Endothelial cell of umbilical vein (primary cell): ENCODE data around the gene SPIB.

Experiments
- CTCF ChIP-seq, 2 donors: IDR thresholded peaks; 1 replicate in 1 of 2; 2 replicates in 1 of 2; pipeline ENCODE4 v1.5.1; 2011; ENCODE audit warnings: low read length in 2 of 2, mild to moderate bottlenecking in 2 of 2, moderate library complexity in 2 of 2, control low read depth in 1 of 2, inconsistent platforms in 1 of 2, low read depth in 1 of 2; ENCODE audit not compliant: insufficient read depth in 1 of 2; ENCODE audit errors: extremely low read depth in 1 of 2
- EZH2 ChIP-seq: IDR thresholded peaks from 2 replicates; pipeline ENCODE4 v1.6.1; 2012; ENCODE audit warnings: borderline replicate concordance, low read depth, mild to moderate bottlenecking, moderate library complexity, low read length, inconsistent platforms; ENCODE audit not compliant: severe bottlenecking
- GATA2 ChIP-seq: IDR thresholded peaks from 2 replicates; pipeline ENCODE4 v1.7.0; 2011; ENCODE audit warnings: low read depth, mild to moderate bottlenecking, moderate library complexity, mixed read lengths, low read length; ENCODE audit not compliant: insufficient read length, insufficient read depth
- JUN ChIP-seq: IDR thresholded peaks from 2 replicates; pipeline ENCODE4 v1.6.1; 2011; ENCODE audit warnings: borderline replicate concordance, low read depth; ENCODE audit not compliant: insufficient read length, insufficient read depth
- MAX ChIP-seq: IDR thresholded peaks from 2 replicates; pipeline ENCODE4 v1.6.1; 2011; ENCODE audit not compliant: insufficient read depth, insufficient read length
- POLR2A ChIP-seq: IDR thresholded peaks from 2 replicates; pipeline ENCODE4 v1.6.1; 2012; ENCODE audit warnings: low read depth, mild to moderate bottlenecking, control low read depth, low read length

GRCh38 chr19:50376166-50377050 lies 42.3 kb upstream of the SPIB start, which contains the start of gene NR1H2:
- TF ChIP-seq POLR2A = peak; percentile 64
- TF ChIP-seq EZH2 = no peak
- no peak for TF ChIP-seq JUN
- no peak for TF ChIP-seq CTCF (IDR thresholded peaks at IDR 0.05; ENCODE audit: extremely low read depth in 1 of 2, insufficient read depth in 1 of 2, low read depth in 1 of 2, low read length in 2 of 2)
- no peak for TF ChIP-seq MAX
- no peak for TF ChIP-seq GATA2
